Mesendoderm (in vitro differentiated cells): ENCODE data around the gene KLHL29.

ENCODE experiments used
- DNase-seq: peaks from one replicate; pipeline ENCODE4 v3.0.0; 2013
- H2AK5ac ChIP-seq: 2 replicates; pipeline ENCODE4 v1.6.1; 2013; ENCODE audit warnings: low read length, inconsistent platforms
- H2BK120ac ChIP-seq: 2 replicates; pipeline ENCODE4 v1.6.1; 2013; ENCODE audit warnings: low read depth, mild to moderate bottlenecking, low read length, moderate library complexity, mixed read lengths
- H2BK15ac ChIP-seq: replicated peaks from 2 replicates; pipeline ENCODE4 v1.6.1; 2013; ENCODE audit warnings: low read depth, mild to moderate bottlenecking, moderate library complexity
- H2BK5ac ChIP-seq: 2 replicates; pipeline ENCODE4 v1.6.1; 2013; ENCODE audit warnings: low read length, inconsistent platforms
- H3K18ac ChIP-seq: 2 replicates; pipeline ENCODE4 v1.6.1; 2013; ENCODE audit warnings: mild to moderate bottlenecking, low read length, mixed read lengths
- H3K23ac ChIP-seq: one replicate; pipeline ENCODE4 v1.6.1; 2013; ENCODE audit warnings: low read length
- H3K27ac ChIP-seq: 2 replicates; pipeline ENCODE4 v1.5.1; 2013; ENCODE audit warnings: low read depth, mild to moderate bottlenecking, inconsistent platforms, low read length, moderate library complexity
- H3K27me3 ChIP-seq: 2 replicates; pipeline ENCODE4 v1.6.1; 2013; ENCODE audit warnings: low read length, control low read depth, mild to moderate bottlenecking, inconsistent platforms; ENCODE audit not compliant: insufficient read depth, poor library complexity
- H3K36me3 ChIP-seq: 2 replicates; pipeline ENCODE4 v1.6.1; 2013; ENCODE audit warnings: low read length, inconsistent platforms; ENCODE audit not compliant: control insufficient read depth, insufficient read depth
- H3K4ac ChIP-seq: one replicate; pipeline ENCODE4 v1.6.1; 2013; ENCODE audit warnings: low read depth, mild to moderate bottlenecking, low read length, moderate library complexity
- H3K4me1 ChIP-seq: 2 replicates; pipeline ENCODE4 v1.6.1; 2013; ENCODE audit warnings: low read depth, low read length, inconsistent platforms; ENCODE audit not compliant: control insufficient read depth
- H3K4me2 ChIP-seq: 2 replicates; pipeline ENCODE4 v1.6.1; 2013; ENCODE audit warnings: low read length
- H3K4me3 ChIP-seq: 2 replicates; pipeline ENCODE4 v1.5.1; 2013; ENCODE audit warnings: mild to moderate bottlenecking, low read length
- H3K56ac ChIP-seq: one replicate; pipeline ENCODE4 v1.6.1; 2013; ENCODE audit warnings: low read length
- H3K79me1 ChIP-seq: 2 replicates; pipeline ENCODE4 v1.6.1; 2013; ENCODE audit warnings: low read length, inconsistent platforms
- H3K79me2 ChIP-seq: 2 replicates; pipeline ENCODE4 v1.6.1; 2013; ENCODE audit warnings: mild to moderate bottlenecking, low read length; ENCODE audit not compliant: control insufficient read depth, insufficient read depth
- H3K9ac ChIP-seq: 2 replicates; pipeline ENCODE4 v1.6.1; 2013; ENCODE audit warnings: low read length, inconsistent platforms
- H4K5ac ChIP-seq: one replicate; pipeline ENCODE4 v1.6.1; 2013; ENCODE audit warnings: low read length
- H4K8ac ChIP-seq: one replicate; pipeline ENCODE4 v1.6.1; 2013; ENCODE audit warnings: low read depth, mild to moderate bottlenecking, control low read depth, low read length, moderate library complexity
- WGBS: extraction: QIAGEN DNeasy Blood & Tissue Kit; methylation state at CpG from one replicate; pipeline ENCODE4 v1.1.7; 2013; ENCODE audit warnings: low lambda C conversion rate, missing lambda C conversion rate; ENCODE audit not compliant: insufficient coverage; ENCODE audit errors: extremely low coverage; 5-methylcytosine and 5-hydroxymethylcytosine counted together

KLHL29 gene

GRCh38 chr2:23569761-23570365 lies 184.9 kb downstream of the KLHL29 start:
- H3K79me1 ChIP-seq, result no peaks in the 10 kb centered on the region
- H3K23ac ChIP-seq, result no peak overlapping the region
- H3K9ac ChIP-seq, result no peak overlapping the region
- H3K18ac ChIP-seq, result no peak overlapping the region
- no peak for DNase-seq
- H3K56ac ChIP-seq, result no peak overlapping the region
- no peak overlapping the region for H2BK120ac ChIP-seq
- H3K79me2 ChIP-seq, result no peaks in the 10 kb centered on the region
- no peak overlapping the region for H4K8ac ChIP-seq
- H2BK5ac ChIP-seq, result no peak overlapping the region
- H3K4me2 ChIP-seq, result no peak overlapping the region
- no peaks in the 10 kb centered on the region for H3K27me3 ChIP-seq
- H4K5ac ChIP-seq, result no peak overlapping the region
- H3K4me1 ChIP-seq, result no peaks in the 10 kb centered on the region
- no peak overlapping the region for H2BK15ac ChIP-seq
- no peak overlapping the region for H3K4ac ChIP-seq
- no peak overlapping the region for H2AK5ac ChIP-seq
- no peaks in the 10 kb centered on the region for H3K36me3 ChIP-seq
- H3K27ac ChIP-seq, result no peak overlapping the region
- no peak overlapping the region for H3K4me3 ChIP-seq
- WGBS, result no CpG with 5 or more reads among the region's 12 CpGs

- no peak overlapping the region for H3K56ac ChIP-seq
- no peak overlapping the region for H2BK120ac ChIP-seq
- no peaks in the 10 kb centered on the region for H3K79me1 ChIP-seq
- no peak overlapping the region for H3K9ac ChIP-seq
- no CpG with 5 or more reads among the region's 6 CpGs for WGBS
- no peak overlapping the region for H3K4me3 ChIP-seq
- no peak overlapping the region for H3K18ac ChIP-seq
- DNase-seq, result no peak
- H2BK15ac ChIP-seq, result no peak overlapping the region
- H3K27ac ChIP-seq, result no peak overlapping the region
- no peaks in the 10 kb centered on the region for H3K36me3 ChIP-seq
- no peak overlapping the region for H2BK5ac ChIP-seq
- no peaks in the 10 kb centered on the region for H3K27me3 ChIP-seq
- H3K4me2 ChIP-seq, result no peak overlapping the region
- H3K4me1 ChIP-seq, result no peaks in the 10 kb centered on the region
- no peaks in the 10 kb centered on the region for H3K79me2 ChIP-seq
- no peak overlapping the region for H2AK5ac ChIP-seq
- no peak overlapping the region for H4K5ac ChIP-seq
- no peak overlapping the region for H3K23ac ChIP-seq
- H4K8ac ChIP-seq, result no peak overlapping the region
- H3K4ac ChIP-seq, result no peak overlapping the region
These were observed 186.1 kb downstream of the KLHL29 start for GRCh38 chr2:23571085-23571484.

DNA sequence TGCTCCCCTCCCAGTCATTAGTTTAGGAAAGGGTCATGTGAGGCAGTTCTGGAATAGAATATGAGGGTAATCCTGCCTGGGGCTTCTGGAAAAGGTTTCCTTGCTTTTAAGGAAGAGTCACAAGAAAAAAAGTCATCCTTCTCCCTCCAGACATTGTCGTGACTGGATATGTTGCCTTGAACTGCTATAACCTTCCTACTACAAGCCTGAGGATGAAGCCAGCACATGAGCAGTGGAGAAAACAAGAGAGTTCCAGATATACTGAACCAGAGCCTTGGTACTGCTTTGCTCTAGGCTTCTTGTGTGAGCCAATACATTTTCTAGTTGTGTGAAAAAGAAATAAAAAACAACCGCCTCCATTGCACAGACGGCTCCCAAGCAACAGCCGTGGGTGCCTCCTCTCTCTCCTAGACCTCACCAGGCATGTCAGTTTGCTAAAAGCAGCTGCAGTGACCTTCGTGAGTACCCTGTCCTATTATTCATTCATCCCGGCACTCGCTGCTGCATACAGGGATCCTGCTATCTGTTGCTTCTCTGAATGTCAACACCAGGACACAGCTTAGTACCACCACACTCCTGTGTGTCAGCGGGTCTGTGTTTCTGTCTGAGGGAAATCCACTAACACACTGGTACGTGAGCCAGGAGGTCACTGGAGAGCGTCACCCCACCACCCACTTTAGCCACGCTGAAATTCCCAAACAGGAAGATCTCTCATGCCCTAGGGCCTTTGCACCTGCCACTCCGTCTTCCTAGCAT lies 186.7 kb downstream of the KLHL29 start:
- Histone ChIP-seq H3K56ac (no peak overlapping the region), H2BK15ac (no peak overlapping the region), H3K4me1 (no peaks in the 10 kb centered on the region), H2BK120ac (no peak overlapping the region), H3K23ac (no peak overlapping the region), H3K4ac (no peak overlapping the region), H3K79me1 (no peaks in the 10 kb centered on the region), H3K18ac (no peak overlapping the region), H3K36me3 (no peaks in the 10 kb centered on the region), H3K27ac (no peak overlapping the region), H2BK5ac (no peak overlapping the region), H3K4me2 (no peak overlapping the region), H3K79me2 (no peaks in the 10 kb centered on the region), H4K8ac (no peak overlapping the region), H3K27me3 (no peaks in the 10 kb centered on the region), H3K4me3 (no peak overlapping the region), H3K9ac (no peak overlapping the region), H4K5ac (no peak overlapping the region), H2AK5ac (no peak overlapping the region)
- no CpG with 5 or more reads among the region's 12 CpGs for whole genome bisulfite sequencing
- DNase-seq, result no peak

DNA sequence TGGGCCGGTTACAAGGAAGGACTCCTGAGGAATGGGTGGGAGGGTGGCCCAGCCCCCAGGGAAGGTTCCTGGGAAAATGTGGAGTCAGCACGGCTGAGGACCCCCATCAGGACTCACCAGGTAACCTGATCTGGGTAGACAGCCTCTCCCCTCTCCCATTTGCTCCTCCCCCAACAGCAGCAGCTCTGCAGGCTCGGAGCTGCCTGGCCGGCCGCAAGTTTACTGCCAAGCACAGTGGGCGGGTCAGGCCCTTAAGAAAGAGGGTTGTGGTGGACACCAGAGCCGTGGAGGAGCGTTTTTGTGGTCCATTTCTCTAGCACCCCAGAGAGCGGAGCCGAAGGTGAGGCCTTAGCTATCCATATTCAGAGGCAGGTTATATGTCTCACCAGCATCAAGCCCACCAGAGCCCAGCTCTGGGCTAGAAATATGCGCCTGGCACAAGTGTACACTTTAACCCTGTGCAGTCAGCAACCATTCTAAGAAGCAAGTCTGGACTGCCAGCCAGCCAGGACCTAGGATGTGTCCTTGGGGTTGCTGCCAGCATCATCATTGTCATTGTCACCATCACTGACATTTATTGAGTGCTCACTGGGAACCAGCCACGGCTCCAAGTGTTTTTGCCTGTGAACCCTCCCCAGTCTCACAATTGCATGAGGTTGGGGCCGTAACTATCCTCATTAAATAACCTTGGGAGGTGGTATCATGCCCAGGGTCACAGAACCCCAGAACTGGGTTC lies 190.1 kb downstream of the KLHL29 start:
- Histone ChIP-seq H3K4me1 (no peaks in the 10 kb centered on the region), H3K4me3 (no peak overlapping the region), H4K5ac (no peak overlapping the region), H3K27me3 (no peaks in the 10 kb centered on the region), H3K36me3 (no peaks in the 10 kb centered on the region), H3K56ac (no peak overlapping the region), H3K27ac (no peak overlapping the region), H3K9ac (no peak overlapping the region), H3K4me2 (no peak overlapping the region), H3K79me1 (no peaks in the 10 kb centered on the region), H2AK5ac (no peak overlapping the region), H3K18ac (no peak overlapping the region), H4K8ac (no peak overlapping the region), H3K4ac (no peak overlapping the region), H3K79me2 (no peaks in the 10 kb centered on the region), H2BK15ac (no peak overlapping the region), H2BK120ac (no peak overlapping the region), H2BK5ac (no peak overlapping the region), H3K23ac (no peak overlapping the region)
- WGBS, result no CpG with 5 or more reads among the region's 13 CpGs
- DNase-seq, result peak; percentile 49

- Histone ChIP-seq H3K4me2 (no peak overlapping the region), H3K4me3 (no peak overlapping the region), H3K36me3 (no peaks in the 10 kb centered on the region), H3K79me2 (no peaks in the 10 kb centered on the region), H2BK15ac (no peak overlapping the region), H2BK120ac (no peak overlapping the region), H3K79me1 (no peaks in the 10 kb centered on the region), H3K4ac (no peak overlapping the region), H2AK5ac (no peak overlapping the region), H4K5ac (no peak overlapping the region), H2BK5ac (no peak overlapping the region), H3K23ac (no peak overlapping the region), H3K27me3 (no peaks in the 10 kb centered on the region), H4K8ac (no peak overlapping the region), H3K56ac (no peak overlapping the region), H3K18ac (no peak overlapping the region), H3K4me1 (no peaks in the 10 kb centered on the region), H3K27ac (no peak overlapping the region), H3K9ac (no peak overlapping the region)
- WGBS, result no CpG with 5 or more reads among the region's 11 CpGs
- DNase-seq, result no peak
These were observed 194.1 kb downstream of the KLHL29 start for GRCh38 chr2:23578964-23579671.
